H1 (cell line): Measurements from ENCODE around the gene CCL24. TPM values are rescaled to one million over a fixed set of nuclear protein-coding genes. Genes with fewer than 3 reads are reported as not detected.

Experiments used
- CTCF ChIA-PET: fragments of 300-600 bp; sonication (Branson Sonifier 250); formaldehyde crosslinking; loops from one replicate; lab custom pipeline; 2021; ENCODE audit not compliant: partially characterized antibody; lab: Charles Lee
- POLR2A ChIA-PET: fragments of 300-600 bp; sonication (Branson Sonifier 250); formaldehyde crosslinking; loops from one replicate; lab custom pipeline; 2021; ENCODE audit warnings: inconsistent platforms; ENCODE audit not compliant: partially characterized antibody; lab: Charles Lee
- DNase-seq, 2 experiments: peaks; one replicate each; pipeline versions ENCODE4 v3.0.0 to v3.0.0-alpha.2; 2010 to 2022; ENCODE audit warnings: low spot score in 2 of 2, low read depth in 1 of 2, mixed read lengths in 1 of 2
- FAIRE-seq: peaks from 2 replicates; lab custom pipeline; 2011; peaks lifted over from hg19 to GRCh38; lab: Jason Lieb, UNC
- H2AFZ ChIP-seq: 2 replicates; pipeline ENCODE4 v1.8.1; 2012; ENCODE audit warnings: low read length, inconsistent platforms
- H2AK5ac ChIP-seq: 2 replicates; pipeline ENCODE4 v1.6.1; 2013; ENCODE audit warnings: low read depth, low read length
- H2BK120ac ChIP-seq: replicated peaks from 2 replicates; pipeline ENCODE3; 2013; ENCODE audit warnings: low read depth, low read length, inconsistent platforms
- H2BK12ac ChIP-seq: 2 replicates; pipeline ENCODE4 v1.6.1; 2013; ENCODE audit warnings: low read depth, low read length
- H2BK15ac ChIP-seq: 2 replicates; pipeline ENCODE4 v1.6.1; 2013; ENCODE audit warnings: low read length
- H2BK20ac ChIP-seq: 2 replicates; pipeline ENCODE4 v1.6.1; 2013; ENCODE audit warnings: low read length
- H2BK5ac ChIP-seq: 2 replicates; pipeline ENCODE4 v1.6.1; 2013; ENCODE audit warnings: low read depth, low read length
- H3K14ac ChIP-seq: 2 replicates; pipeline ENCODE4 v1.6.1; 2013; ENCODE audit warnings: inconsistent platforms; ENCODE audit not compliant: insufficient read length
- H3K18ac ChIP-seq: 2 replicates; pipeline ENCODE4 v1.6.1; 2013; ENCODE audit warnings: low read length; ENCODE audit errors: extremely low read depth
- H3K23ac ChIP-seq: 2 replicates; pipeline ENCODE4 v1.6.1; 2013; ENCODE audit warnings: inconsistent platforms; ENCODE audit not compliant: insufficient read length
- H3K23me2 ChIP-seq: 2 replicates; pipeline ENCODE4 v1.6.1; 2013; ENCODE audit warnings: low read depth, low read length
- H3K27ac ChIP-seq: 2 replicates; pipeline ENCODE4 v1.6.1; 2011; ENCODE audit warnings: low read depth, low read length, inconsistent platforms
- H3K27me3 ChIP-seq, 4 experiments: replicated peaks in 1 of 4; 1 replicate in 1 of 4; 2 replicates in 3 of 4; pipeline versions ENCODE4 v1.6.1 to v1.8.1; 2011 to 2013; ENCODE audit warnings: low read length in 3 of 4, mild to moderate bottlenecking in 3 of 4, inconsistent platforms in 2 of 4, mixed read lengths in 2 of 4, moderate library complexity in 1 of 4; ENCODE audit not compliant: control insufficient read depth in 3 of 4, insufficient read depth in 3 of 4; ENCODE audit errors: extremely low read depth in 1 of 4
- H3K36me3 ChIP-seq, 4 experiments: 2 replicates each; pipeline versions ENCODE4 v1.6.1 to v1.8.1; 2011 to 2013; ENCODE audit warnings: mild to moderate bottlenecking in 4 of 4, low read length in 3 of 4, moderate library complexity in 2 of 4, control low read depth in 1 of 4, inconsistent platforms in 1 of 4; ENCODE audit not compliant: insufficient read depth in 4 of 4, control insufficient read depth in 2 of 4
- H3K4ac ChIP-seq: replicated peaks from 2 replicates; pipeline ENCODE3; 2013; ENCODE audit warnings: low read length, low read depth, mixed read lengths, inconsistent platforms; ENCODE audit not compliant: insufficient read length
- H3K4me1 ChIP-seq, 4 experiments: replicated peaks in 1 of 4; 1 replicate in 1 of 4; 2 replicates in 3 of 4; pipeline versions ENCODE4 v1.6.1 to v1.8.1; 2011 to 2013; ENCODE audit warnings: low read length in 3 of 4, inconsistent platforms in 2 of 4, mixed read lengths in 1 of 4; ENCODE audit not compliant: insufficient read depth in 4 of 4, control insufficient read depth in 3 of 4
- H3K4me2 ChIP-seq, 2 experiments: 2 replicates each; pipeline versions ENCODE4 v1.6.1 to v1.8.1; 2011 to 2013; ENCODE audit warnings: low read depth in 2 of 2, low read length in 2 of 2, control low read depth in 1 of 2, inconsistent platforms in 1 of 2, mild to moderate bottlenecking in 1 of 2; ENCODE audit not compliant: insufficient read depth in 1 of 2
- H3K4me3 ChIP-seq, 4 experiments: fragments of 200-600, 300-600 bp in 1 of 4; sonication (generic), shearing (Covaris generic), sonication (Bioruptor Twin) in 1 of 4; 2 replicates each; pipeline versions ENCODE4 v1.5.1 to v1.8.1; 2011 to 2016; ENCODE audit warnings: low read length in 4 of 4, low read depth in 3 of 4, control low read depth in 2 of 4, inconsistent platforms in 2 of 4, mild to moderate bottlenecking in 2 of 4, mixed read lengths in 1 of 4, moderate library complexity in 1 of 4; ENCODE audit not compliant: insufficient read depth in 2 of 4; ENCODE audit errors: extremely low read depth in 1 of 4
- H3K56ac ChIP-seq: replicated peaks from 2 replicates; pipeline ENCODE3; 2013; ENCODE audit warnings: low read depth, mild to moderate bottlenecking, mixed read lengths, low read length, inconsistent platforms; ENCODE audit not compliant: insufficient read length
- H3K79me1 ChIP-seq: 2 replicates; pipeline ENCODE4 v1.6.1; 2013; ENCODE audit warnings: low read depth, low read length, control low read depth
- H3K79me2 ChIP-seq, 2 experiments: 2 replicates each; pipeline versions ENCODE4 v1.6.1 to v1.8.1; 2012 to 2013; ENCODE audit warnings: low read length in 2 of 2, mild to moderate bottlenecking in 2 of 2, inconsistent platforms in 1 of 2; ENCODE audit not compliant: insufficient read depth in 2 of 2, control insufficient read depth in 1 of 2
- H3K9ac ChIP-seq, 4 experiments: replicated peaks in 1 of 4; 1 replicate in 1 of 4; 2 replicates in 3 of 4; pipeline versions ENCODE4 v1.6.1 to v1.8.1; 2011 to 2013; ENCODE audit warnings: low read depth in 3 of 4, low read length in 3 of 4, control low read depth in 2 of 4, mild to moderate bottlenecking in 2 of 4, moderate library complexity in 2 of 4, inconsistent platforms in 1 of 4; ENCODE audit errors: extremely low read depth in 1 of 4
- H3K9me3 ChIP-seq, 2 experiments: 2 replicates each; pipeline versions ENCODE4 v1.6.1 to v1.8.1; 2012 to 2013; ENCODE audit warnings: mild to moderate bottlenecking in 2 of 2, moderate library complexity in 2 of 2, control low read depth in 1 of 2, inconsistent platforms in 1 of 2, low read depth in 1 of 2, low read length in 1 of 2, mixed read lengths in 1 of 2; ENCODE audit not compliant: insufficient read depth in 2 of 2
- H4K20me1 ChIP-seq, 2 experiments: replicated peaks in 1 of 2; 2 replicates each; pipeline versions ENCODE3 to v1.8.1; 2011 to 2013; ENCODE audit warnings: inconsistent platforms in 2 of 2, low read length in 2 of 2, mild to moderate bottlenecking in 1 of 2; ENCODE audit not compliant: insufficient read depth in 2 of 2, control insufficient read depth in 1 of 2
- H4K5ac ChIP-seq: 2 replicates; pipeline ENCODE4 v1.6.1; 2013; ENCODE audit warnings: low read length, low read depth, mixed read lengths, inconsistent platforms; ENCODE audit not compliant: insufficient read length
- H4K8ac ChIP-seq: 2 replicates; pipeline ENCODE4 v1.8.0; 2013; ENCODE audit warnings: mild to moderate bottlenecking, moderate library complexity, low read length, inconsistent platforms; ENCODE audit not compliant: insufficient read depth; ENCODE audit errors: extremely low read depth
- H4K91ac ChIP-seq: replicated peaks from 2 replicates; pipeline ENCODE3; 2013; ENCODE audit warnings: low read length, mixed read lengths, inconsistent platforms; ENCODE audit not compliant: insufficient read length
- ASH2L ChIP-seq: fragments of 200-600, 300-600 bp; sonication (generic); IDR thresholded peaks from one replicate; pipeline ENCODE4 v1.7.1; 2017; ENCODE audit warnings: low read length
- BCL11A ChIP-seq, 2 experiments: IDR thresholded peaks; one replicate each; pipeline ENCODE4 v1.6.1; 2011; ENCODE audit warnings: low read depth in 2 of 2, low read length in 2 of 2, mild to moderate bottlenecking in 2 of 2
- CHD2 ChIP-seq: IDR thresholded peaks from 2 replicates; pipeline ENCODE4 v1.6.1; 2012; ENCODE audit warnings: low read length, improper control_type of control experiment
- JUN ChIP-seq: IDR thresholded peaks from 2 replicates; pipeline ENCODE4 v1.6.1; 2011; ENCODE audit warnings: low read depth, mild to moderate bottlenecking, improper control_type of control experiment, low read length
- KDM5A ChIP-seq: fragments of 200-600 bp; IDR thresholded peaks from 2 replicates; pipeline ENCODE4 v1.7.1; 2012; ENCODE audit warnings: mild to moderate bottlenecking, low read length, inconsistent platforms, mixed read lengths
- POLR2AphosphoS5 ChIP-seq: IDR thresholded peaks from 2 replicates; pipeline ENCODE4 v1.6.1; 2011; ENCODE audit warnings: low read depth, low read length
- SIN3A ChIP-seq, 2 experiments: IDR thresholded peaks in 1 of 2; conservative IDR thresholded peaks in 1 of 2; 2 replicates each; pipeline ENCODE4 v1.6.1; 2011 to 2012; ENCODE audit warnings: low read length in 2 of 2, improper control_type of control experiment in 1 of 2, low read depth in 1 of 2, mild to moderate bottlenecking in 1 of 2
- SUZ12 ChIP-seq: fragments of 200-600 bp; sonication (generic); IDR thresholded peaks from 2 replicates; pipeline ENCODE4 v1.6.1; 2012; ENCODE audit warnings: mild to moderate bottlenecking, inconsistent platforms, low read length, moderate library complexity, mixed read lengths
- WGBS, 2 experiments: shearing (Covaris generic) in 1 of 2; methylation state at CpG; one replicate each; pipeline versions ENCODE4 v1.1.6 to v1.1.7; 2013 to 2015; ENCODE audit warnings: low lambda C conversion rate in 2 of 2, mixed read lengths in 2 of 2, inconsistent platforms in 1 of 2, low coverage in 1 of 2, missing lambda C conversion rate in 1 of 2; ENCODE audit not compliant: insufficient replicate concordance in 2 of 2, insufficient coverage in 1 of 2, insufficient read length in 1 of 2; ENCODE audit errors: extremely low coverage in 1 of 2, missing lambda C conversion rate in 1 of 2; 5-methylcytosine and 5-hydroxymethylcytosine counted together
- polyA plus RNA-seq, 7 experiments: library from polyadenylated mRNA; depleted of rRNA in 3 of 7; stranded (reverse) in 5 of 7; unstranded in 2 of 7; fragments of >200 nt in 5 of 7; fragments of 200-250 nt in 2 of 7; gene quantifications; 1 replicate in 5 of 7; 2 replicates in 1 of 7; 4 replicates in 1 of 7; pipeline versions ENCODE4 v1.2.1 to v1.2.3, GENCODE V29; 2011 to 2013; ENCODE audit warnings: missing spikeins in 2 of 7, mixed read lengths in 2 of 7
- total RNA-seq: library from RNA; stranded (reverse); fragmentation: NEBNext Ultra II Directional; extraction: Animal tissue kit (Norgen Biotek cat#: 25700); gene quantifications from 2 replicates; pipeline ENCODE4 v1.2.1, GENCODE V29; 2021
- TF ChIP-seq, protein P1 (sequence below), 3 experiments: IDR thresholded peaks; 1 replicate in 2 of 3; 2 replicates in 1 of 3; pipeline versions ENCODE4 v1.5.1 to v1.6.1; 2011; ENCODE audit warnings: low read length in 3 of 3, mild to moderate bottlenecking in 3 of 3, inconsistent platforms in 2 of 3, low read depth in 1 of 3, moderate library complexity in 1 of 3; ENCODE audit not compliant: insufficient read depth in 1 of 3; ENCODE audit errors: control extremely low read depth in 1 of 3

Gene CCL24
- total and polyA plus RNA-seq, 2 of the 8 experiments (the other 6 are each of a cell fraction or from before 2014, with no cell fraction given): not detected

GRCh38 chr7:75798770-75799169 is 14.8 kb downstream of the CCL24 start:
- H4K8ac ChIP-seq: no peak overlapping the region
- no peak overlapping the region for H4K91ac ChIP-seq
- H3K4me3 ChIP-seq: no peak overlapping the region
- no peaks in the 10 kb centered on the region for H3K79me1 ChIP-seq
- H3K18ac ChIP-seq: no peak overlapping the region
- no peak overlapping the region for H3K4me2 ChIP-seq
- H3K79me2 ChIP-seq: no peaks in the 10 kb centered on the region
- no peaks in the 10 kb centered on the region for H3K23me2 ChIP-seq
- no peak overlapping the region for H2BK5ac ChIP-seq
- no peaks in the 10 kb centered on the region for H3K27me3 ChIP-seq
- H3K9ac ChIP-seq: no peak overlapping the region
- H3K23ac ChIP-seq: no peak overlapping the region
- no peaks in the 10 kb centered on the region for H3K36me3 ChIP-seq
- H2AK5ac ChIP-seq: no peak overlapping the region
- FAIRE-seq (no peak), DNase-seq (no peak)
- H3K9me3 ChIP-seq: no peaks in the 10 kb centered on the region
- no peak overlapping the region for H2BK12ac ChIP-seq
- no peak overlapping the region for H3K4ac ChIP-seq
- no peak overlapping the region for H3K27ac ChIP-seq
- peak overlapping the region; percentile 12 for H3K56ac ChIP-seq
- no peak overlapping the region for H3K14ac ChIP-seq
- 90% methylated on average over 4 of the region's 4 CpGs; no CpG with 5 or more reads in 1 of the 2 experiments for WGBS, 2 experiments
- no peaks in the 10 kb centered on the region for H3K4me1 ChIP-seq
- ChIA-PET CTCF (interaction anchor here (0.6 to 2.1 kb wide), 7 partner anchors 15 to 194 kb away, joined by 3 to 7 read pairs (median 3); partner anchors contain the start of gene CCL24), POLR2A (interaction anchor here (1.7 kb wide), 1 partner anchor 11 kb away, joined by 6 read pairs; no protein-coding TSS in a partner anchor)
- no peak overlapping the region for H4K5ac ChIP-seq
- H2BK20ac ChIP-seq: no peak overlapping the region
- no peak overlapping the region for H2BK15ac ChIP-seq
- no peaks in the 10 kb centered on the region for H4K20me1 ChIP-seq
- H2BK120ac ChIP-seq: no peak overlapping the region
- no peak overlapping the region for H2AFZ ChIP-seq
- TF ChIP-seq, protein P1, sequence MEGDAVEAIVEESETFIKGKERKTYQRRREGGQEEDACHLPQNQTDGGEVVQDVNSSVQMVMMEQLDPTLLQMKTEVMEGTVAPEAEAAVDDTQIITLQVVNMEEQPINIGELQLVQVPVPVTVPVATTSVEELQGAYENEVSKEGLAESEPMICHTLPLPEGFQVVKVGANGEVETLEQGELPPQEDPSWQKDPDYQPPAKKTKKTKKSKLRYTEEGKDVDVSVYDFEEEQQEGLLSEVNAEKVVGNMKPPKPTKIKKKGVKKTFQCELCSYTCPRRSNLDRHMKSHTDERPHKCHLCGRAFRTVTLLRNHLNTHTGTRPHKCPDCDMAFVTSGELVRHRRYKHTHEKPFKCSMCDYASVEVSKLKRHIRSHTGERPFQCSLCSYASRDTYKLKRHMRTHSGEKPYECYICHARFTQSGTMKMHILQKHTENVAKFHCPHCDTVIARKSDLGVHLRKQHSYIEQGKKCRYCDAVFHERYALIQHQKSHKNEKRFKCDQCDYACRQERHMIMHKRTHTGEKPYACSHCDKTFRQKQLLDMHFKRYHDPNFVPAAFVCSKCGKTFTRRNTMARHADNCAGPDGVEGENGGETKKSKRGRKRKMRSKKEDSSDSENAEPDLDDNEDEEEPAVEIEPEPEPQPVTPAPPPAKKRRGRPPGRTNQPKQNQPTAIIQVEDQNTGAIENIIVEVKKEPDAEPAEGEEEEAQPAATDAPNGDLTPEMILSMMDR (IDR thresholded peaks at IDR 0.05; ENCODE audit: control extremely low read depth in 1 of 3, insufficient read depth in 1 of 3, low read depth in 1 of 3, low read length in 3 of 3): no peak
- TF ChIP-seq POLR2AphosphoS5: no peak
- TF ChIP-seq KDM5A: no peak
- TF ChIP-seq SUZ12: no peak
- no peak for TF ChIP-seq JUN
- no peak for TF ChIP-seq BCL11A (IDR thresholded peaks at IDR 0.05; ENCODE audit: low read depth in 2 of 2, low read length in 2 of 2)
- TF ChIP-seq ASH2L: no peak
- TF ChIP-seq CHD2: no peak
- no peak for TF ChIP-seq SIN3A (conservative IDR thresholded peaks at IDR 0.05 in 1 of 2, IDR thresholded peaks at IDR 0.05 in 1 of 2; ENCODE audit: low read depth in 1 of 2, low read length in 2 of 2)
